IMR-90 (cell line): Measurements from ENCODE around the gene VDR. TPM values are rescaled to one million over a fixed set of nuclear protein-coding genes. Genes with fewer than 3 reads are reported as not detected.

Source experiments
- ATAC-seq: fragments of 200-7000 bp; cut with Tn5 transposase; 2 replicates; pipeline ENCODE4 v1.9.1; 2020; ENCODE audit warnings: low read depth, mild to moderate bottlenecking, moderate library complexity
- BruUV-seq: library from RNA; stranded (reverse); fragments of 400-500 nt; replicated peaks from 2 replicates; lab custom pipeline; 2021; lab: Mats Ljungman, UMichigan
- CTCF ChIA-PET: fragments of 300-600 bp; formaldehyde crosslinking; extraction: SDS; loops from one replicate; lab custom pipeline; 2021; ENCODE audit warnings: antibody characterized with exemption; lab: Yijun Ruan, JAX
- POLR2A ChIA-PET: fragments of 300-600 bp; sonication (Branson Sonifier 250); formaldehyde crosslinking; loops from one replicate; lab custom pipeline; 2022; ENCODE audit warnings: antibody characterized with exemption; ENCODE audit not compliant: unreplicated experiment; lab: Charles Lee
- DNase-seq: peaks from one replicate; pipeline ENCODE4 v3.0.0; 2013
- H2AFZ ChIP-seq: replicated peaks from 2 replicates; pipeline ENCODE3; 2013; ENCODE audit warnings: low read length, mild to moderate bottlenecking; ENCODE audit not compliant: poor library complexity
- H2AK5ac ChIP-seq: 2 replicates; pipeline ENCODE4 v1.6.1; 2013; ENCODE audit warnings: low read depth, low read length, inconsistent platforms
- H2AK9ac ChIP-seq: replicated peaks from 2 replicates; pipeline ENCODE3; 2013; ENCODE audit warnings: mild to moderate bottlenecking, low read depth, low read length, moderate library complexity; ENCODE audit not compliant: poor library complexity
- H2BK120ac ChIP-seq: 2 replicates; pipeline ENCODE4 v1.6.1; 2013; ENCODE audit warnings: low read depth, low read length, inconsistent platforms
- H2BK15ac ChIP-seq: 3 replicates; pipeline ENCODE4 v1.6.1; 2013; ENCODE audit warnings: low read depth, low read length, inconsistent platforms
- H2BK20ac ChIP-seq: 2 replicates; pipeline ENCODE4 v1.6.1; 2013; ENCODE audit warnings: low read depth, mild to moderate bottlenecking, inconsistent platforms, low read length, moderate library complexity
- H2BK5ac ChIP-seq: 2 replicates; pipeline ENCODE4 v1.6.1; 2013; ENCODE audit warnings: mild to moderate bottlenecking, low read depth, low read length, inconsistent platforms; ENCODE audit not compliant: poor library complexity, severe bottlenecking
- H3K14ac ChIP-seq: replicated peaks from 2 replicates; pipeline ENCODE4 v1.6.1; 2013; ENCODE audit warnings: low read depth, low read length, inconsistent platforms
- H3K18ac ChIP-seq: 2 replicates; pipeline ENCODE4 v1.6.1; 2013; ENCODE audit warnings: low read depth, low read length, control low read depth
- H3K23ac ChIP-seq: 2 replicates; pipeline ENCODE4 v1.6.1; 2013; ENCODE audit warnings: low read depth, low read length, inconsistent platforms
- H3K27ac ChIP-seq: 2 replicates; pipeline ENCODE4 v1.5.1; 2013; ENCODE audit warnings: mild to moderate bottlenecking, control low read depth, low read length; ENCODE audit not compliant: insufficient read depth
- H3K27me3 ChIP-seq: 2 replicates; pipeline ENCODE4 v1.6.1; 2013; ENCODE audit warnings: low read length; ENCODE audit not compliant: control insufficient read depth, insufficient read depth
- H3K36me3 ChIP-seq: 2 replicates; pipeline ENCODE4 v1.6.1; 2013; ENCODE audit warnings: low read length, mixed read lengths; ENCODE audit not compliant: control insufficient read depth, insufficient read depth
- H3K4ac ChIP-seq: 2 replicates; pipeline ENCODE4 v1.6.1; 2013; ENCODE audit warnings: low read depth, low read length, inconsistent platforms
- H3K4me1 ChIP-seq: 2 replicates; pipeline ENCODE4 v1.6.1; 2013; ENCODE audit warnings: low read length, mixed read lengths; ENCODE audit not compliant: control insufficient read depth, insufficient read depth
- H3K4me2 ChIP-seq: 2 replicates; pipeline ENCODE4 v1.6.1; 2013; ENCODE audit warnings: low read depth, mild to moderate bottlenecking, control low read depth, low read length, moderate library complexity
- H3K4me3 ChIP-seq: 2 replicates; pipeline ENCODE4 v1.5.1; 2013; ENCODE audit warnings: low read depth, mild to moderate bottlenecking, control low read depth, low read length, moderate library complexity; ENCODE audit not compliant: insufficient read depth
- H3K56ac ChIP-seq: 2 replicates; pipeline ENCODE4 v1.6.1; 2013; ENCODE audit warnings: low read length, inconsistent platforms; ENCODE audit not compliant: insufficient read depth; ENCODE audit errors: extremely low read depth
- H3K79me1 ChIP-seq, 2 experiments: 2 replicates each; pipeline ENCODE4 v1.6.1; 2013; ENCODE audit warnings: low read length in 2 of 2, inconsistent platforms in 1 of 2, low read depth in 1 of 2
- H3K9ac ChIP-seq: 2 replicates; pipeline ENCODE4 v1.6.1; 2013; ENCODE audit warnings: low read depth, low read length, control low read depth
- H3K9me1 ChIP-seq: 2 replicates; pipeline ENCODE4 v1.6.1; 2013; ENCODE audit warnings: low read length, inconsistent platforms; ENCODE audit not compliant: insufficient read depth
- H3K9me3 ChIP-seq: 2 replicates; pipeline ENCODE4 v1.6.1; 2013; ENCODE audit warnings: low read length; ENCODE audit not compliant: control insufficient read depth, insufficient read depth
- H4K20me1 ChIP-seq: 2 replicates; pipeline ENCODE4 v1.6.1; 2013; ENCODE audit warnings: low read length, inconsistent platforms; ENCODE audit not compliant: insufficient read depth
- H4K5ac ChIP-seq: 2 replicates; pipeline ENCODE4 v1.6.1; 2013; ENCODE audit warnings: mild to moderate bottlenecking, low read depth, low read length, control low read depth
- H4K8ac ChIP-seq, 2 experiments: 2 replicates each; pipeline ENCODE4 v1.6.1; 2013; ENCODE audit warnings: low read depth in 2 of 2, low read length in 2 of 2, control low read depth in 1 of 2, inconsistent platforms in 1 of 2
- H4K91ac ChIP-seq: 2 replicates; pipeline ENCODE4 v1.6.1; 2013; ENCODE audit warnings: low read depth, low read length, inconsistent platforms; ENCODE audit not compliant: insufficient read depth
- BHLHE40 ChIP-seq: fragments of 150-350 bp; IDR thresholded peaks from 2 replicates; pipeline ENCODE4 v1.6.1; 2016; ENCODE audit warnings: mild to moderate bottlenecking, low read depth, low read length
- CHD1 ChIP-seq: IDR thresholded peaks from 2 replicates; pipeline ENCODE4 v1.6.1; 2012; ENCODE audit warnings: low read depth, low read length, improper control_type of control experiment
- MAFK ChIP-seq: IDR thresholded peaks from 2 replicates; pipeline ENCODE4 v1.6.1; 2012; ENCODE audit warnings: low read depth, low read length, improper control_type of control experiment
- MXI1 ChIP-seq: IDR thresholded peaks from 2 replicates; pipeline ENCODE4 v1.6.1; 2012; ENCODE audit warnings: low read depth, mild to moderate bottlenecking, low read length, moderate library complexity, borderline replicate concordance
- POLR2A ChIP-seq: IDR thresholded peaks from 2 replicates; pipeline ENCODE4 v1.6.1; 2012; ENCODE audit warnings: mild to moderate bottlenecking, low read depth, low read length
- RAD21 ChIP-seq: IDR thresholded peaks from 2 replicates; pipeline ENCODE4 v1.6.1; 2012; ENCODE audit warnings: low read length, improper control_type of control experiment
- RCOR1 ChIP-seq: IDR thresholded peaks from 2 replicates; pipeline ENCODE4 v1.6.1; 2012; ENCODE audit warnings: mild to moderate bottlenecking, low read length, improper control_type of control experiment; ENCODE audit not compliant: insufficient replicate concordance
- RFX5 ChIP-seq: IDR thresholded peaks from 2 replicates; pipeline ENCODE4 v1.8.0; 2012; ENCODE audit warnings: low read depth, mild to moderate bottlenecking, low read length, moderate library complexity
- WGBS, 2 experiments: methylation state at CpG; one replicate each; pipeline versions ENCODE4 v1.1.5 to v1.1.7; 2013; ENCODE audit warnings: missing lambda C conversion rate in 2 of 2; ENCODE audit not compliant: insufficient read length in 1 of 2; ENCODE audit errors: extremely low coverage in 2 of 2; 5-methylcytosine and 5-hydroxymethylcytosine counted together
- dilution Hi-C: fragments of 300-500 bp; cut with HindIII; formaldehyde crosslinking; loops from one replicate; pipeline ENCODE4 v1.14.3; 2018; ENCODE audit warnings: low sequenced_read_pairs; ENCODE audit not compliant: unreplicated experiment
- in situ Hi-C: fragments of 300-500 bp; cut with MboI; formaldehyde crosslinking; loops from 3 replicates; pipeline ENCODE4 v1.14.3; 2019; ENCODE audit warnings: low sequenced_read_pairs, inconsistent platforms, mixed read lengths
- intact Hi-C: fragments of 100-400 bp; cut with micrococcal nuclease; formaldehyde crosslinking; loops from 2 replicates; pipeline ENCODE4 v1.10.0; 2022
- polyA plus RNA-seq, 3 experiments: library from polyadenylated mRNA; depleted of rRNA; stranded (reverse); fragments of >200 nt; gene quantifications; 2 replicates each; pipeline ENCODE4 v1.2.3, GENCODE V29; 2012; ENCODE audit warnings: low replicate concordance in 1 of 3
- total RNA-seq: library from RNA; depleted of rRNA; stranded (reverse); fragments of >200 nt; gene quantifications from 2 replicates; pipeline ENCODE4 v1.2.3, GENCODE V29; 2012
- TF ChIP-seq, protein P1 (sequence below): conservative IDR thresholded peaks from 2 replicates; pipeline ENCODE4 v1.5.1; 2012; ENCODE audit warnings: mild to moderate bottlenecking, low read depth, low read length, improper control_type of control experiment

Gene VDR
- total and polyA plus RNA-seq, 2 of the 4 experiments (the other 2 are of a cell fraction), result 5.4 to 8.5 TPM

DNA sequence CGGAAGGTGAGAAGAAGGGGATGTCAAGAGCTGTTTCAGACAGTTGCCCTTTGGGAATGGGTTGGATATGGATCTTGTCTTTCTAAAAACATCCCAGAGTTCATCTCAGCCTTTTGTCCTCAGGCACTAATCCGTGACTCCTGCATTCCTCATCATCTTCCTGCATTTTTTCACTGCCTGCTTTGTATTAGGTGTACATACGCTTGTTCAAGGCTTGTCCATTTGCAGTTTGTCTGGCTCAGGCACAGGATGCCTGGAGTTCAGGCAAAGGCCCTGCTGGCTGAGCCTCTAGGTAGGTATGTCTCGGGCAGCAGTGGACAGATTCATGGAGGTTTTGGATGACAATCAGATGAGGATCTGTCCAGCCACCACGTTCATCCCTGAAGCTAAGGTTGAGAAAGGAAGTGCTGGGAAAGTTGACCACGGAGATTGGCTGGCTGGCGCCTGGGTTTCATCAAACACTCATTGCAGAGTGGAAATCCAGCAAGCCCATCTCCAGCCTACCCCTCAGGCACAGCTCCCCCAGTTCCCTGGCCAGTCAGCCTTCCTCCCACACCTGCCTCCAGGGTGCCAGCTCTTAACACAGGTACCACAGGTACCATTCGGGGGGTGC is 46.2 kb upstream of the VDR start:
- H2BK15ac ChIP-seq, result no peak overlapping the region
- intact Hi-C loops, result no loop called here

More for the DNA sequence above, 46.2 kb upstream of the VDR start:
- Histone ChIP-seq H4K20me1 (no peaks in the 10 kb centered on the region), H3K9ac (no peak overlapping the region), H2AK5ac (no peak overlapping the region), H3K36me3 (no peaks in the 10 kb centered on the region), H3K4ac (no peak overlapping the region), H2AFZ (no peak overlapping the region), H3K18ac (no peak overlapping the region), H3K79me1 (no peaks in the 10 kb centered on the region), H2BK120ac (no peak overlapping the region), H2BK5ac (no peak overlapping the region), H3K4me2 (no peak overlapping the region), H2BK20ac (no peak overlapping the region), H3K14ac (no peak overlapping the region), H4K5ac (no peak overlapping the region), H4K8ac (no peak overlapping the region), H3K4me1 (peaks cover 12% of the 10 kb centered on the region), H3K27me3 (peaks cover 23% of the 10 kb centered on the region), H3K56ac (no peak overlapping the region), H3K9me3 (no peaks in the 10 kb centered on the region), H3K27ac (no peak overlapping the region), H2AK9ac (no peak overlapping the region), H3K4me3 (no peak overlapping the region), H3K23ac (no peak overlapping the region), H3K9me1 (no peaks in the 10 kb centered on the region; the same call in 1 of the 2 replicates), H4K91ac (no peak overlapping the region)
- in situ Hi-C loops, result no loop called here
- dilution Hi-C loops, result no loop called here
- no peak for TF ChIP-seq RAD21
- TF ChIP-seq, protein P1, sequence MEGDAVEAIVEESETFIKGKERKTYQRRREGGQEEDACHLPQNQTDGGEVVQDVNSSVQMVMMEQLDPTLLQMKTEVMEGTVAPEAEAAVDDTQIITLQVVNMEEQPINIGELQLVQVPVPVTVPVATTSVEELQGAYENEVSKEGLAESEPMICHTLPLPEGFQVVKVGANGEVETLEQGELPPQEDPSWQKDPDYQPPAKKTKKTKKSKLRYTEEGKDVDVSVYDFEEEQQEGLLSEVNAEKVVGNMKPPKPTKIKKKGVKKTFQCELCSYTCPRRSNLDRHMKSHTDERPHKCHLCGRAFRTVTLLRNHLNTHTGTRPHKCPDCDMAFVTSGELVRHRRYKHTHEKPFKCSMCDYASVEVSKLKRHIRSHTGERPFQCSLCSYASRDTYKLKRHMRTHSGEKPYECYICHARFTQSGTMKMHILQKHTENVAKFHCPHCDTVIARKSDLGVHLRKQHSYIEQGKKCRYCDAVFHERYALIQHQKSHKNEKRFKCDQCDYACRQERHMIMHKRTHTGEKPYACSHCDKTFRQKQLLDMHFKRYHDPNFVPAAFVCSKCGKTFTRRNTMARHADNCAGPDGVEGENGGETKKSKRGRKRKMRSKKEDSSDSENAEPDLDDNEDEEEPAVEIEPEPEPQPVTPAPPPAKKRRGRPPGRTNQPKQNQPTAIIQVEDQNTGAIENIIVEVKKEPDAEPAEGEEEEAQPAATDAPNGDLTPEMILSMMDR, result no peak
- no peak for TF ChIP-seq MXI1
- TF ChIP-seq CHD1, result no peak
- no peak for TF ChIP-seq RFX5
- TF ChIP-seq POLR2A, result no peak
- TF ChIP-seq MAFK, result no peak
- no peak for TF ChIP-seq BHLHE40
- no peak for TF ChIP-seq RCOR1
- ChIA-PET POLR2A (no interaction called here), CTCF (no interaction called here)
- DNase-seq (no peak), ATAC-seq (no peak)
- no CpG with 5 or more reads among the region's 8 CpGs for WGBS, 2 experiments
- no TSS peak for BruUV-seq
